GM19397 (cell line): ENCODE results near the gene LPA.
"Not testable (repeated sequence)": the region's sequence is repeated elsewhere in the genome, so short reads cannot be mapped to it uniquely, and the experiment has no call there.

Experiments used
- ATAC-seq: cut with Tn5 transposase; IDR thresholded peaks from one replicate; pipeline ENCODE4 v1.9.1; 2021; ENCODE audit warnings: mild to moderate bottlenecking, moderate library complexity; ENCODE audit not compliant: unreplicated experiment

Gene LPA

DNA sequence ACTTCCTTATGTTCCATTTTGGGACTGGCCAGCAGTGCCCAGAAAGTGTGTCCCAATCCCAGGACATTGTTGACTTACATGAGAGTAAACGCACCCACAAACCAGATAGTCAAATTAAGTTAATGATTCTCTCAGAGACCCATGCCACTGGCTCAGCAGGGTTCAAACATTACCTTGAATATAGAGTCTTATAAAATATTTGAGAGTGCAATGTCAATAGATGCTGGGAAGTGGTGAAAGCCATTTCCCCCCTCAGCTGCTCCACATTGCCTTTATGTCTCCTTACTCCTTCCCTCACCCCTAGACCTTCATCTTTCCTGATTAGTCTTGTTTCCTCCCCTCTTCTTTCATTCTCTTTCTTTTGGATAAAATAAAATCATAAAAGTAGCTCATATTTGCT lies at the start of gene LPA:
LPA (minus strand) TSS at position 78 of the 400 bp plus-strand sequence; CDS start at position 17, 61 bp downstream.
- not testable (repeated sequence) for ATAC-seq

DNA sequence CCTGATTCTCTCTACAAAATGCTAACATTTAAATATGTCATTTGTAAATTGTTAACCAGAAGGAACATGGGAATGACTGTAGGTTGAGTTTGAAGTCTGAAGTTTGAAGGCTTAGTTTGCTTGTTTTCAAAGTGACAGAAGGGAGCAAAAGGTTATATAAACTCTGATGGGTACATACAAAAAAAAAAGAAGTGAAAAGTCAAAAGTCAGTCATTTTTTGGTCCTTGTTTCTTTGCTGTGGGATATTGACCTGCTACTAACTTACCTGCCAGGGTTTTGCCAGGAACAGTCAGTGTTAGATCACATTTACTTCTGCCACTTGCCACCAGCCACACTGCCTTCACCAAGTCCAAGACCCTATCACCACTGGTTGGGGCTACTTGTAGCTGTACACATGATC lies 44.9 kb upstream of the LPA start:
- ATAC-seq: not testable (repeated sequence)

DNA sequence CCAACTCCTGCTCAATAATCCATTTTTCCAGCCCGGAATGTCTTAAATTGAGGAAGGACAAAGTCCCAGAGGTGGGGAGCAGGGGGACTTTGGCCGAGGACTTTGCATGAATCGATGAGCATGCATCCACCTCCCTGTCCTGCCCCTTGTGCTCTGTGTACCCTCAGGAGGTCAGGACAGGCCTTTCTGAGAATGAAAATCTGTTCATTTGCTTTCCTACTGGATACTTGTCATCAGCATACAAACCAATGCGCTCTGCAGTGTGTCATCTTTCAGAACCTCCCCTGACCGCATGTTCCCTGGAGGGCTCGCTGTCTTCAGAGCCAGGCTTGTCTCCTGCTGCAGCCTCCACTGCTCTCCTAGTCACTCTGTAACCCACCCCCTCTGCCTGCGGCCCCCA lies 40.6 kb upstream of the LPA start:
- ATAC-seq: not testable (repeated sequence)

DNA sequence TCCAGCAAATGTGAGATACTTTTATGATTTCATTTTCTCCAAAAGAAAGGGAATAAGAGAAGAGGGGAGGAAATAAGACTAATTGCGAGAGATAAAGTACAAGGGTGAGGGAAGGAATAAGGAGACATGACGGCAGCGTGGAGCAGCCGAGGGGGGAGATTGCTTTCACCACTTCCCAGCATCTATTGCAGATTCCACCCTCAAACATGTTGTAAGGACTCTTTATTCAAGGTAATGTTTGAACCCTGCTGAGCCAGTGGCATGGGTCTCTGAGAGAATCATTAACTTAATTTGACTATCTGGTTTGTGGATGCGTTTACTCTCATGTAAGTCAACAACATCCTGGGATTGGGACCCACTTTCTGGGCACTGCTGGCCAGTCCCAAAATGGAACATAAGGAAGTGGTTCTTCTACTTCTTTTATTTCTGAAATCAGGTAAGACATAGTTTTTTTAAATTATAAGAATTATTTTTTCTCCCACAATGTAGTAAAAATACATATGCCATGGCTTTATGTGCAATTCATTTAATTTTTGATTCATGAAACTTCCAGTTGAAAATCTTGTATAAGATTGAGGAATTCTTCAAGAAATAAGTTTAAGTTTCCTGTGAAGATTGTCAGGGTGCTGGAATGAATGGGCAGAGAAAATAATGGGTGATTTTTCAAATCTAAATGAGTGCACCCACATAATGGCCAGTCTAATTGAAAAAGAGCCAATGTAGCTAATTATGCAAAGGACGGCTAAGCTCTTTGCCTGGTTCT lies 38.0 kb upstream of the LPA start, which contains the start of gene PLG:
PLG (plus strand) TSS at position 327 of the 763 bp plus-strand sequence; CDS start at position 388, 61 bp downstream.
- ATAC-seq: not testable (repeated sequence)

DNA sequence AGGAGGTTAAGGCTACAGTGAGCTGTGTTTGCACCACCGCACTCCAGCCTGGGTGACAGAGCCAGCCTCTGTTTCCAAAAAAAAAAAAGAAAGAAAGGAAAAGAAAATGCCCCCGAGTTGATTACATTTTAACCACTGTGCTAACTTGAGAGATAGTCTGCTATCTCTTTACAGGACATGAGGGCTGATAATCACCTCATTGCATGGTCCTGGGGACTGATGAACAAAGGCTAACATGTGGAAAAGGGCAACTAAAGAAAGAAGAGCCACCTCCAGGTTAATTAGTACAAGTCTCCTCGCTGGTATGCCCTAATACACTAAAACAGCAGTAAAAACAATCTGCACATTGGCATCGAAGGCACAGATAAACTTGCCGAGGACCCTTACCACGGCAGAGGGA lies 33.8 kb upstream of the LPA start:
- no peak for ATAC-seq

GRCh38 chr6:160696884-160697283 lies 32.8 kb upstream of the LPA start:
- not testable (repeated sequence) for ATAC-seq

- not testable (repeated sequence) for ATAC-seq
These were observed 31.5 kb upstream of the LPA start for GRCh38 chr6:160695622-160696021.

DNA sequence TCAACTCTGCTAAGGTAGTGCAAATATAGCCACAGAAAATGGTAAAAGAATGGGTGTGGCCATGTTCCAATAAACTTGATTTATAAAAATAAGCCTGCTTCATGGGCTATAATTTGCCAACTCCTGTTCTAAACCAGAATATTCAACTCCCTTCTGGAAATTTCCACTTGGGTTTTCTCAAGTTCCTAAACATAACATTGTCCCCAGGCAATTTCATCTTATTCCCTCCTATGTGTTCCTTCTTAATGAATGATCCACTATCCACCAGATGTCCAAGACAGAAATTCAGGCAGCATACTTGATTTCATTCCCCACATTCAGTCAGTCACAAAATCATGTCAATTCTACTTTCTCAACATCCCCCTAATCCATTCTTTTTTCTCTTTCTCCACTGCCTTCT lies 30.9 kb upstream of the LPA start:
- not testable (repeated sequence) for ATAC-seq

GRCh38 chr6:160692369-160692959 lies 28.4 kb upstream of the LPA start:
- ATAC-seq: no peak

DNA sequence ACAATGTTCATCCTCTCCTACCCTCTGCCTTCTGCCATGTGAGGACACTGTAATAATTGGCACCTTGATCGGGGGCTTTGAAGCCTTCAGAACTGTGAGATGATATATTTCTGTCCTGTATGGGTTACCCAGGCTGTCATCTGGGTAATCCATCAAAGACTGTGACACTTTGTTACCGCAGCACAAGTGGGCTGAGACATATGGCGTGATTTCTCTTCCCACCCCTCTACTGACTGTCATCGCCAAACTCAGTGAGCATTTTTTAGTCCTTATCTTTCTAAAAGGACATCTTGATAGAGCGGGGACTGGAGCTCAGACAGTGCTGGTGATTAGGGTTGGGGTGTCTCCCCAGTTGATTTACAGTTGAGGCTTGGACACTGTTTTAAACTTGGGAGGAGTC lies 27.5 kb upstream of the LPA start:
- no peak for ATAC-seq

DNA sequence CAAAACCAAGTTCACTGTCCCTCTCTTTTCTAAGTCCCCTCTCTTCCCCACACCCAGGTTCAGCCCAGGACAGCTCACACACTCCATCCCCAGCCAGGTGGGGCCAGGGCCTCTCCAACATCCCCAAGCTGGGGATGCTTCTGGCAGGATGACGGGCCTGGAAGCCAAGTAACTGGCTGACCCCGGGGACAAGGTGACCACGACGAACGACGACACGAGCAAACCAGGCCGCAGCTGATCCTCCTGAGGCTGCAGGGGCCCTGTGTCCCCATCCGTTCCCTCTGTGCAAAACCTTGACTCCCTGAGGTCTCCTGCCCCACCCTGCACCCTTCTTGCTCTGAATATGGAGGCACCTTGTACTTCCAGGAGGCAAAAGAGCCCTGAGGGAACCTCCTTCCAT lies 26.4 kb upstream of the LPA start:
- no peak for ATAC-seq

DNA sequence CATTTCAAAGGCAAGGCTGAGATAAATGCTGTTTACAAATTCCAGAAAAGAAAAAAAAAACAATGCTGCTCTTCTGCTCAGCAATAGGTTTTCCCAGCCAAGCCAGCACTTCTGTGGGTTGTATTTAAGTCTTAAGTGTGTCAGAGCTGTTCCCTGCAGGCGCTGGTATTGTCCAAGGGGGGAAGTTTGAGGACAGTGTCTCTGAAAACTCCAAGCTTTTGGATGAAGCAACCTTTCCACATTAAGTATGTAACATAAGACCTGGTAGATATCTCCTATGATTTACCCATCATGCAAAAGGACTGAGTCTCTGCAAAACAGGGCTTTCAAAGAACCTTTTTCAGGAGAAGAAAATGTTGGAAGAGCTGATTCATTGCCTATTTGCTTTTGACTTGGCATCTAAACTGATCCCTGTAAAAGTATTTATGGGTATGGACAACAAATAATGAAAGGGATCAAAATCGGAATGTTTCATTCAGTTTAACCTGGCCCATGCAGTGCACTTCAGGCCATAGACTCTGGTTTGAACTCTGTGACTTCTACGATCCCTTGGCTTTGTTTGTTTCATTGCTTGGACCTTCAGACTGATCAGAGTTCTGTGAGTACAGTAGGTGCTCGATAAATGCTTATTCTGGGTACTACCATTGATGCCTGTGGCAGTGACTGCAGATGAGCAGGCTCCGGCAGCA lies 21.8 kb upstream of the LPA start:
- no peak for ATAC-seq

GRCh38 chr6:160685101-160685761 lies 21.2 kb upstream of the LPA start:
- not testable (repeated sequence) for ATAC-seq

GRCh38 chr6:160679402-160679769 lies 15.3 kb upstream of the LPA start:
- ATAC-seq: no peak

DNA sequence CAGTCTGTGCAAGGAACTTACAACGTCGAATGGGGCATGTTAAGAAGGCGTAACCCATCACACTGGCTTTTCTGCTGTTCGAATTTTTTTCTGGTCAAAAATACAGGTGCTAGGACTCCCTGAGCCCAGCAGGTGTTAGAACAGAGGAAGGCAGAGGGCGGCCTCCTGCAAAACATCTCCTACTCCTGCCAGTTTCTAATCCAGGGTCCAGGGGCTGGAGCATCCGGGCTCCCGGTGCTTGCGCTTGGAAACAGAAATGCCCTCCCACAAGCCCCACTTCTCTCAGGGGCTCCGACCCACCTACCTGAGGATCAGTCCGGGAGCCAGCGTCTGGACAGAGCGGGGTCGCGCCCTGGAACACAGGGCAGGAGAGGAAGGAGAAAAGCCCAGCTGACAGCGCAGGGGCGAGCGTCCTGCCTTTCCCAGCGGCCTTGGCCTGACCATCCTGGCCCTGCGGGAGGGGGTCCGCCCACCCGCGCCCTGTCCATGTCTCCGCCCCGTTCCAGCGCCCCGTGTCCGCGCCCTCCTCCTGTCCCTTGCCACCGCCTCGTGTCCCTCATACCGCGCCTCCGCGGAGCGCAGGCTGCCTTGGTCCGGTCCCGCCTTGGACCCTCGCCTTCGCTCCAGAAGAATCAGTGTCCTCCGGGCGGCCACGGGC lies 14.8 kb upstream of the LPA start:
- ATAC-seq: no peak

- no peak for ATAC-seq
These were observed 14.2 kb upstream of the LPA start for GRCh38 chr6:160678230-160678629.

- ATAC-seq: not testable (repeated sequence)
These were observed 12.3 kb upstream of the LPA start for GRCh38 chr6:160676418-160676817.

DNA sequence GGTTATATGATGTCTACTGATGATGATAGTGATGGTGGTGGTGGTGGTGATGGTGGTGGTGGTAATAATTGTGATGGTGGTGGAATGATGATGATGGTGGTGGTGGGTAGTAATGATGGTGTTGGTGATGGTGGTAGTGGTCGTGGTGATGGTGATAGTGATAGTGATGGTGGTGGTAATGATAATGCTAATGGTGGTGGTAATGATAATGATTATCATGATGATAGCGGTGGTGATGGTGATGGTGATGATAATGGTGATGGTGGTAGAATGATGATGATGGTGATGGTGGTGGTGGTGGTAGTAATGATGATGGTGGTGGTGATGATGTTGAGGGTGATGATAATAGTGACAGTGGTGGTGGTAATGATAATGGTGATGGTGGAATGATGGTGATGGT lies 4.5 kb upstream of the LPA start:
- no peak for ATAC-seq

- ATAC-seq: peak; percentile 78
These were observed 3.8 kb upstream of the LPA start for GRCh38 chr6:160667639-160668481.

GRCh38 chr6:160662842-160663241 lies 1.2 kb downstream of the LPA start:
- no peak for ATAC-seq
